Measurements from ENCODE around the gene PSMC1. TPM values are rescaled to one million over a fixed set of nuclear protein-coding genes. Genes with fewer than 3 reads are reported as not detected.

Gene PSMC1
- total RNA-seq, 4 donors from 2014 or later: 86.8 to 163 (median 133) TPM

DNA sequence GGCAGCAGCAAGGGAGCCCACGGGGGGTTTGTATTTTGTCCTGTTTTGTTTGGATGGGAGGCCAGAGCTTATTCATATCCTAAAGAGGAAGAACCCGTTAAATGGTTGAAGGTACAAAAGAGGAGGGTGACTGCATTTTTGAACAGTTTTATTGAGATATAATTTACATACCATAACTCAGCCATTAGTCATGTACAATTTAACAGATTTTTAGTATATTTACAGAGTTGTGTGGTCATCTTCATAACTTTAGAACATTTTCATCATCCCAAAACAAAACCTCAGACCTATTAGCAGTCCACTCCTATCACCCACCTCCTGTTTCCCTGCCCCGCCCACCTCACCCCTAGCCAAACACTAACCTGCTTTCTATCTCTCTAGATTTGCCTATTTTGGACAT is 62.8 kb downstream of the PSMC1 start:
- H3K4me3 ChIP-seq (replicated peaks in 1 of 3): no peak overlapping the region
- H3K4me1 ChIP-seq: no peaks in the 10 kb centered on the region
- H3K36me3 ChIP-seq: peaks cover 15 to 21% of the 10 kb centered on the region in 2 donors
- TF ChIP-seq POLR2A (IDR thresholded peaks at IDR 0.05): no peak
- TF ChIP-seq, protein P1, sequence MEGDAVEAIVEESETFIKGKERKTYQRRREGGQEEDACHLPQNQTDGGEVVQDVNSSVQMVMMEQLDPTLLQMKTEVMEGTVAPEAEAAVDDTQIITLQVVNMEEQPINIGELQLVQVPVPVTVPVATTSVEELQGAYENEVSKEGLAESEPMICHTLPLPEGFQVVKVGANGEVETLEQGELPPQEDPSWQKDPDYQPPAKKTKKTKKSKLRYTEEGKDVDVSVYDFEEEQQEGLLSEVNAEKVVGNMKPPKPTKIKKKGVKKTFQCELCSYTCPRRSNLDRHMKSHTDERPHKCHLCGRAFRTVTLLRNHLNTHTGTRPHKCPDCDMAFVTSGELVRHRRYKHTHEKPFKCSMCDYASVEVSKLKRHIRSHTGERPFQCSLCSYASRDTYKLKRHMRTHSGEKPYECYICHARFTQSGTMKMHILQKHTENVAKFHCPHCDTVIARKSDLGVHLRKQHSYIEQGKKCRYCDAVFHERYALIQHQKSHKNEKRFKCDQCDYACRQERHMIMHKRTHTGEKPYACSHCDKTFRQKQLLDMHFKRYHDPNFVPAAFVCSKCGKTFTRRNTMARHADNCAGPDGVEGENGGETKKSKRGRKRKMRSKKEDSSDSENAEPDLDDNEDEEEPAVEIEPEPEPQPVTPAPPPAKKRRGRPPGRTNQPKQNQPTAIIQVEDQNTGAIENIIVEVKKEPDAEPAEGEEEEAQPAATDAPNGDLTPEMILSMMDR (IDR thresholded peaks at IDR 0.05): no peak
- no peak overlapping the region for H3K27ac ChIP-seq
- H3K9me3 ChIP-seq: no peaks in the 10 kb centered on the region
- no peak for DNase-seq
- intact Hi-C loops (cut with DNase I): no loop called here
- H3K27me3 ChIP-seq: no peaks in the 10 kb centered on the region
- 84 to 85% methylated on average over 3 of the region's 3 CpGs for WGBS, 2 donors

DNA sequence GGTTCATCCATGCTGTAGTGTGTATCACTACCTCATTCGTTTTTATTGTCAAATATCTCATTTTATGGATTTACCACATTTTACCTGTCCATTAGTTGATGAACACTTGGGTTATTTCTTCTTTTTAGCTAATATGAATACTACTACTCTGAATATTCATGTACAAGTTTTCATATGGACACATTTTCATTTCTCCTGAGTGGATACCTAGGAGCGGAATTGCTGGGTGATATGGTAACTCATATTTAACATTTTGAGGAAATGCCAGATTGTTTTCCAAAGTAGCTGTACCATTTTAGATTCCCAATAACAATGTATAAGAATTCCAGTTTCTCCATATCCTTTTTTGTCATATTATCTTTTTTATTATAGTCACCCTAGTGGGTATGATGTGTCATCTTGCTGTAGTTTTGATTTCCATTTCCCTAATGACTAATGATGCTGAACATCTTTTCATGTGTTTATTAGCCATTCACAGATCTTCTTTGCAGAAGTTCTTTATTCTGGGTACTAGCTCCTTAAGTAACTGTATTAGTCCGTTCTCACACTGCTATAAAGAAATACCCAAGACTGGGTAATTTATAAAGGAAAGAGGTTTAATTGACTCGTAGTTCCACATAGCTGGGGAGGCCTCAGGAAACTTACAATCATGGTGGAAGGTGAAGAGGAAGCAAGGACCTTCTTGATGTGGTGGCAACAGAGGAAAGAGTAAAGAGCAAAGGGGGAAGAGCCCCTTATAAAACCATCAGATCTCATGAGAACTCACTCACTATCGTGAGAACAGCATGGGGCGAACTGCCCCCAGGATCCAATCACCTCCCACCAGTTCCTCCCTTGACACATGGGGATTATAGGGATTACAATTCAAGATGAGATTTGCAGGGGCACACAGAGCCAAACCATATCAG is 63.5 kb downstream of the PSMC1 start:
- intact Hi-C loops (cut with DNase I): no loop called here
- peaks cover 10 to 17% of the 10 kb centered on the region in 2 donors for H3K36me3 ChIP-seq
- no peaks in the 10 kb centered on the region for H3K9me3 ChIP-seq
- DNase-seq: no peak
- 95 to 96% methylated on average over 6 of the region's 6 CpGs for WGBS, 2 donors
- TF ChIP-seq, protein P1 (IDR thresholded peaks at IDR 0.05): no peak
- no peak for TF ChIP-seq POLR2A (IDR thresholded peaks at IDR 0.05)
- H3K4me1 ChIP-seq: no peaks in the 10 kb centered on the region
- no peak overlapping the region for H3K27ac ChIP-seq
- H3K4me3 ChIP-seq (replicated peaks in 1 of 3): no peak overlapping the region
- no peaks in the 10 kb centered on the region for H3K27me3 ChIP-seq

DNA sequence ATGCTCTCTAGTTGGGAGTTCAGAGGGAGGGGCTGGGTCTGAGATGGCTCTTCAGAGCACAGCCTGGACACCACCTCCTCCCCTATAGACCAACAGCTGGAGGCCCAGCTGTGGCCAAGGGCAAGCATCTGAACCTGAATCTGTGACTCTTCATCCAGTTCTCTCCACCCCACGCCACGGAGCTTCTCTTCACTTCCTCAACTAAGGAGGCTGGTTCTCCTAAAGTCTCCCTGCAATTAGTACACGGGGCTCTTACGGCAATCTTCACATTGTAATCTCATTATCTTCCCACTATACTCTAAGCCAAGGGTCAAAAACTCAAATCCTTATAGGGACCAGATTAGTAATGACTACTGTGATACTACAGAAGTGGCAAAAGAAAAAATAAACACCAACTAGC is 65.5 kb downstream of the PSMC1 start:
- TF ChIP-seq, protein P1 (IDR thresholded peaks at IDR 0.05): no peak
- TF ChIP-seq POLR2A (IDR thresholded peaks at IDR 0.05): no peak
- H3K27me3 ChIP-seq: no peaks in the 10 kb centered on the region
- intact Hi-C loops (cut with DNase I): no loop called here

More for the DNA sequence above, 65.5 kb downstream of the PSMC1 start:
- no peak for DNase-seq
- Histone ChIP-seq H3K4me3 (replicated peaks in 1 of 3) (no peak overlapping the region), H3K36me3 (peaks cover under 1 to 8% of the 10 kb centered on the region in 2 donors), H3K4me1 (peaks cover 5 to 6% of the 10 kb centered on the region in 2 donors), H3K9me3 (no peaks in the 10 kb centered on the region), H3K27ac (no peak overlapping the region)
- WGBS, 2 donors: 81 to 84% methylated on average over 4 of the region's 4 CpGs

Other genes with a start within 250 kb of the PSMC1 start
- gene KCNK13, start 194.6 kb upstream of the PSMC1 start, total RNA-seq: 1 to 10 TPM; 4.0 to 7.2 (median 4.9) TPM
- gene NRDE2, start 75.4 kb downstream of the PSMC1 start, total RNA-seq: 10 to 100 TPM; 21.7 to 38.7 (median 26.7) TPM
- 100 to 1,000 TPM; 262 to 355 (median 294) TPM for gene CALM1, start 140.5 kb downstream of the PSMC1 start, total RNA-seq

Measured in thyroid gland (tissue), 4 donors.